Renal pelvis (tissue), 4 donors: ENCODE data around the gene ZNF208. TPM values are rescaled to one million over a fixed set of nuclear protein-coding genes. Genes with fewer than 3 reads are reported as not detected.
"Not testable (repeated sequence)": the region's sequence is repeated elsewhere in the genome, so short reads cannot be mapped to it uniquely, and the experiment has no call there.

Experiments
- DNase-seq: peaks from one replicate; pipeline ENCODE4 v3.0.0-alpha.2; 2013
- polyA plus RNA-seq, 3 donors: library from polyadenylated mRNA; unstranded; fragments of 120-200 nt; gene quantifications; one replicate each; pipeline ENCODE4 v1.2.1, GENCODE V29; 2013; ENCODE audit not compliant: insufficient read length in 3 of 3

Gene ZNF208
- polyA plus RNA-seq, 3 donors: 2.3 to 5.5 (median 2.7) TPM

DNA sequence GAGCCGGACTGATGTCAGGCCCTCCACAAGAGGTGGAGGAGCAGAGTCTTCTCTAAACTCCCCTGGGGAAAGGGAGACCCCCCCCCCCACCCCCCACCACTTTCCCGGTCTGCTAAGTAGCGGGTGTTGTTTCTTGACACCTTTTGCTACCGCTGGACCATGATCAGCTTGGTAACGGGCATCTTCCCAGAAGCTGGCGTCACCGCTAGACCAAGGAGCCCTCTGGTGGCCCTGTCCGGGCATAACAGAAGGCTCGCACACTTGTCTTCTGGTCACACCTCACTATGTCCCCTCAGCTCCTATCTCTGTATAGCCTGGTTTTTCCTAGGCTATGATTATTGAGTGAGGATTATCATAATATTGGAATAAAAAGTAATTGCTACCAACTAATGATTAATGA lies 120.7 kb downstream of the ZNF208 start:
- not testable (repeated sequence) for DNase-seq

DNA sequence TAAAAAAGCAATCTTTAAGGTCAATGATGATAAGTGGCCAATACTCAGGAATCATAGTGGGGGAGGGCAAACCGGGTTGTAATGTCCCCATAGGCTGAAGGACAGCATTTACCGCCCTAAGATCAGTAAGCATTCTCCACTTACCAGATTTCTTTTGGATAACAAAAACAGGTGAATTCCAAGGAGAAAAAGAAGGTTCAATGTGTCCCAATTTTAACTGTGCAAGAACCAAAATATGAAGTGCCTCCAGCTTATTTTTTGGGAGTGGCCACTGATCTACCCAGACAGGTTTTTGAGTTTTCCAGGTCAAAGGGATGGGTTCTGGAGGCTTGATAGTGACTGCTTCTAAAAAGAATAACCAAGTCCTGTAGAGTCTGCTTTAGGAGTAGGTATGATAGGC lies 125.2 kb downstream of the ZNF208 start:
- not testable (repeated sequence) for DNase-seq

DNA sequence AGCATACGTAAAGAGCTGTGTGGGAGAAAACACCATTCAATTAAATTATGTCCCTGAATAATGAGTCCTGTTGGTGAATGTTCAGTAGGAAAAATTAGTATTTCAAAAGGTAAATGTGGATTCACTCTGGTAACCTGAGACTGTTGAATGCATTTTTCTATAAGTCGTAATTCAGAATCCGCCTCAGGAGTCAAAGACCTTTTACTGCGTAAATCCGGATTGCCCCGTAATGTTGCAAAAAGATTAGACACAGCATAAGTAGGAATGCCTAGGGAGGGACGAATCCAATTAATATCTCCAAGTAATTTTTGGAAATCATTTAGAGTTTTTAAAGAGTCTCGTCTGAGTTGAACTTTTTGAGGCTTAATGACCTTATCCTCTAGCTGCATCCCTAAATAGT lies 126.0 kb downstream of the ZNF208 start:
- DNase-seq: not testable (repeated sequence)

DNA sequence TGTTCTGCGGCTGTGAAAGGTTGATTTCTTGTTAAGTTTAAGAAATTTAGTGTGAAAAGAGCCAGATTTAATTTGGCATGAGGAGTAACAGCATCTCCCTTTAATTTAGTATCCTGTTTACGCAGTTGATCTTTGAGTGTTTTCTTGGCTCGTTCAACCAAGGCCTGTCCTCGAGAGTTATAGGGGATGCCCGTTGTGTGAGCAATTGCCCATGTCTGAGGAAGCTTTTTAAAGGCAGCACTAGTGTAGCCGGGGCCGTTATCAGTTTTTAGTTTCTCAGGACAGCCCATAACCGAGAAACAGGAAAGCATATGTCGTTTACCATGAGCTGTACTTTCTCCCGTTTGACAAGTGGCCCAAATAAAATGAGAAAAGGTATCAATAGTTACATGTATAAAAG lies 127.2 kb downstream of the ZNF208 start:
- DNase-seq: peak; percentile 52

Other genes with a start within 250 kb of the ZNF208 start
- gene ZNF100, start 243.4 kb downstream of the ZNF208 start, polyA plus RNA-seq: 10 to 100 TPM; 11.6 to 25.5 (median 16.4) TPM
- 10 to 100 TPM; 33.4 to 51.8 (median 45.7) TPM for gene ZNF43, start 174.8 kb downstream of the ZNF208 start, polyA plus RNA-seq
- gene ZNF257, start 41.5 kb upstream of the ZNF208 start, polyA plus RNA-seq: 1 to 10 TPM; 2.9 to 6.4 (median 3.8) TPM
- 1 to 10 TPM in 1 of 3 donors, under 1 TPM in 2; 0.26 to 1.8 (median 0.53) TPM for gene ZNF676, start 186.0 kb upstream of the ZNF208 start, polyA plus RNA-seq